Measurements from ENCODE around the gene CPNE4.

GRCh38 chr3:131983689-131984088 is 51.1 kb downstream of the CPNE4 start:
- TF ChIP-seq, protein P1, sequence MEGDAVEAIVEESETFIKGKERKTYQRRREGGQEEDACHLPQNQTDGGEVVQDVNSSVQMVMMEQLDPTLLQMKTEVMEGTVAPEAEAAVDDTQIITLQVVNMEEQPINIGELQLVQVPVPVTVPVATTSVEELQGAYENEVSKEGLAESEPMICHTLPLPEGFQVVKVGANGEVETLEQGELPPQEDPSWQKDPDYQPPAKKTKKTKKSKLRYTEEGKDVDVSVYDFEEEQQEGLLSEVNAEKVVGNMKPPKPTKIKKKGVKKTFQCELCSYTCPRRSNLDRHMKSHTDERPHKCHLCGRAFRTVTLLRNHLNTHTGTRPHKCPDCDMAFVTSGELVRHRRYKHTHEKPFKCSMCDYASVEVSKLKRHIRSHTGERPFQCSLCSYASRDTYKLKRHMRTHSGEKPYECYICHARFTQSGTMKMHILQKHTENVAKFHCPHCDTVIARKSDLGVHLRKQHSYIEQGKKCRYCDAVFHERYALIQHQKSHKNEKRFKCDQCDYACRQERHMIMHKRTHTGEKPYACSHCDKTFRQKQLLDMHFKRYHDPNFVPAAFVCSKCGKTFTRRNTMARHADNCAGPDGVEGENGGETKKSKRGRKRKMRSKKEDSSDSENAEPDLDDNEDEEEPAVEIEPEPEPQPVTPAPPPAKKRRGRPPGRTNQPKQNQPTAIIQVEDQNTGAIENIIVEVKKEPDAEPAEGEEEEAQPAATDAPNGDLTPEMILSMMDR (IDR thresholded peaks at IDR 0.05), result no peak
- no peak for TF ChIP-seq POLR2A (IDR thresholded peaks at IDR 0.05)

All from vagina (tissue), 2 donors.